HG03064 (cell line): Measurements from ENCODE around the gene EEPD1.
"Not testable (repeated sequence)": the region's sequence is repeated elsewhere in the genome, so short reads cannot be mapped to it uniquely, and the experiment has no call there.

Experiments
- ATAC-seq: cut with Tn5 transposase; IDR thresholded peaks from one replicate; pipeline ENCODE4 v1.9.1; 2021; ENCODE audit warnings: low read depth; ENCODE audit not compliant: unreplicated experiment

Gene EEPD1

DNA sequence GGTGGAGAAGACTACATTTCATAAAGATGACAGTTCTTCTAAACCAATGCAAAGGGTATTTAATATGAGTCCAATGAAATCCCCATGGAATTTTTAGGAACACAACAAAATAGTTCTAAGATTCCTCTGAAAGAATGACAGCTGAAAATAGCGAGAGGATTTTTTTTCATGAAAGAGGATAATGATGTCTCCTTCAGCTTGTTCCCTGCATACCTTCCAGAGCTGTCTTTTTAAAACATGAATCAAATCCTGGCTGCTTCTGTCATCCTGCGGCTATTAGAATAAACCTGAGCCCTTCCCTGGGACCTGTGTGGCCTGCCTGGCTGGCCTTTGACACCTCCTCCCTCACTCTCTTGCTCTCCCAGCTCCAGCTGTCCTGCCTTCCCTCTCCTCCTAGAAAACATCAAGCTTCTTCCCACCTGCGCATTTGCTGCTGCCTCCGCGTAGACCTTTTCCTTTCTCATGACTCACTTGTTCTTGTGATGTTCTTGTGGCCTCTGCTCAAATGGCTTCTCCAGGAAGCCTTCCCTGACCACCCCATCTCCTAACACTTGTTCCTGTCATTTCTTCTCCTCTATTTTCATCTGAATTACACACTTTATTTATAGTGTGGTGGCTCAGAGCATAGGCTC lies 57.4 kb downstream of the EEPD1 start:
- ATAC-seq, result no peak

- ATAC-seq, result no peak
Observed at GRCh38 chr7:36214608-36215456, 61.8 kb downstream of the EEPD1 start.

DNA sequence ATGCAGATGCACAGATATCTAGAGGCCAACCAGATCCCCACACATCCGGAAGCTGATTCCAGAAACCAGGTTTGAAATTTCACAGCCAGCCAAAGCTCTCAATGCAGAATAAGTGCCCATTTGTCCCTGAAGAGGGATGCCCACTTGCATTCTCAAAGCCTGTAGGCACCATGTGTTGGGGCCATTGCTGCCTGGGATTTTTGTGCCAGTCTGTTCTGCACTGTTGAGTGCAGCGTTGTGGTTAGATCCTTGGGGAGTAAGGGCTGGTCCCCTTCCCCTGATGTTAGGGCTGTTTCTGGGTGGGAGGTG lies 62.4 kb downstream of the EEPD1 start:
- ATAC-seq, result no peak

DNA sequence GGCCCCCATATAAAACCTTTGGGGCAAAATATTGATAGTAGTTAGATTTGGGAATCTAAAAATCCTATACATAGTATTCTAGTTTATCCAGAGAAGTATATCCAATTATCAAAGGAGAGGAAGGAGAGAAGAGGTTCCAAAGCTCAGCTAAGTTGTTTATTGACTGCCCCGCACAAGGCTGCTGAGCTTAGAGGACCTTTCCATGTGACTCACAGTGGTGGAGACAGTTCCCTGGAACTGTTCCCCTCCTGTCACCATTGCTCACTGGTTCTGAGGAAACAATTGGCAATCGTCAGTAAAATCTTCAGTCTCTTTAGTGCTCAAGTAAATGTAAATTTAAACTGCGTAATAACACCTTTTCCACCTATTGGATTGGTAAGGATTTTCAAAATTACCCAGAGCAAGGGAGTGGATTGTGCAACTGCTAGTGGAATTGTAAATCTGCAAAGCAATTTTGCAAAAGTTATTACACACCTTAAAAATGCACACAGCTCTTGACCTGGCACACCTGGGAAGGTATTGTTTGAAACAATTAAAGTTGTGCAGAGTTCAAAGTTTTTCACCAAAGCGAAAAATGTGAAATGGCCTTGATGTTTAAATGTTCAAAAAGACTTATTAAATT lies 63.1 kb downstream of the EEPD1 start:
- no peak for ATAC-seq

- ATAC-seq, result no peak
Observed at GRCh38 chr7:36217211-36217960, 64.3 kb downstream of the EEPD1 start.

- no peak for ATAC-seq
Observed at GRCh38 chr7:36217961-36218284, 64.9 kb downstream of the EEPD1 start.

- ATAC-seq, result no peak
Observed at GRCh38 chr7:36219429-36219828, 66.4 kb downstream of the EEPD1 start.

DNA sequence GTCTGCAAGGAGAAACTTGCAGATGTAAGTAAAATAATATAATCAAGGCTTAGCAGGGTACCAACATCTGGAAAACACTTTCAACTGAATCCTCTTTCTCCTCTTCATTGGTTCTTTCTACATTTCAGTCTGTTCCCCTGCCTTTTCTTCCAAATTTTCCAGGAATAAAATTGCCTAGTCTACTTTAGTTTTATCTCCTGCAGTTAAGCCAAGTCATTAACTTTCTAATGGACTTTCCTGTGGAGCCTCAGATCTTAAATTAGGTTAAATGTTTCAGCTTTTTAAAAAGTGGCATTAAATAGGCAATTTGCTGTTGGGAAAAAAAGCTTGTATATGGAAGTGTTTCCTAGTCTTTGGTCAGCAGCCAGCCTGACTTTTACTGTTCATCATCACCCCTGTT lies 70.8 kb downstream of the EEPD1 start:
- ATAC-seq, result no peak

GRCh38 chr7:36224934-36225858 lies 72.1 kb downstream of the EEPD1 start:
- no peak for ATAC-seq

GRCh38 chr7:36226151-36226550 lies 73.1 kb downstream of the EEPD1 start:
- no peak for ATAC-seq

GRCh38 chr7:36227223-36227622 lies 74.2 kb downstream of the EEPD1 start:
- ATAC-seq, result no peak

GRCh38 chr7:36228039-36228438 lies 75.0 kb downstream of the EEPD1 start:
- no peak for ATAC-seq

- no peak for ATAC-seq
Observed at GRCh38 chr7:36231406-36231805, 78.4 kb downstream of the EEPD1 start.

DNA sequence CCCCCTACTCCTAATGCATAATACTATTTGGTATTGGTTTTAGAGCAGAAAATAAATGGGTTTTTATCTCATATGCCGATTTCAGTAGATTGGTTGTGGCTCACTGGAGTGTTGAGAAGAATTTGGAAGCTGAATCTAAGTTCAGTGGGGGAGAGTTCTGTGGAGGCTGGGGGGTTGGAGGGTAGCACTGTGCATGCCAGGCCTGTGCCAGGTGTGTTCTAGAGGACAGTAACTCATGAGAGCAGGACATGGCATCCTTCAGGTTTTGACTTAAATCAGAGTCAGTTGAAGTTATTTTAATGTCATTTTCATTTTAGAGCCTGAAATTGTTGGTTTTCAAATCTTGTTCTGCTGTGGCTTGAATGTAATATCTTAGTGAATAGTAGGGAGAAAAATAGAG lies 79.5 kb downstream of the EEPD1 start:
- ATAC-seq, result no peak

- ATAC-seq, result no peak
Observed at GRCh38 chr7:36232971-36233550, 80.0 kb downstream of the EEPD1 start.

DNA sequence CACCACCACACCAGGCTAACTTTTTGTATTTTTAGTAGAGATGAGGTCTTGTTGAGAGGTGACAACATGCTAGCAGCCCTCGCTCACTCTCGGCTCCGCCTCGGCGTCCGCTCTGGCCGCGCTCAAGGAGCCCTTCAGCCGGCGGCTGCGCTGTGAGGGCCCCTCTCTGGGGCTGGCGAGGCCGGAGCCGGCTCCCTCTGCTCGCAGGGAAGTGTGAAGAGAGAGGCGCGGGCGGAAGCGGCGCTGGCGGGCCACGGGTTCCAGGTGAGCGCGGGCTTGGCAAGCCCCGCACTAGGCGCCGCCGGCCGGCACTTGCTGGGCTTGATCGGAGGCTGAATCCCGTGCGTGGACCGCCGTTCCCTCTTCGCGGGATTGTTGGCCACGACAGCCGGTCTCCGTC lies 83.0 kb downstream of the EEPD1 start:
- no peak for ATAC-seq

- ATAC-seq, result no peak
Observed at GRCh38 chr7:36238138-36238537, 85.1 kb downstream of the EEPD1 start.

DNA sequence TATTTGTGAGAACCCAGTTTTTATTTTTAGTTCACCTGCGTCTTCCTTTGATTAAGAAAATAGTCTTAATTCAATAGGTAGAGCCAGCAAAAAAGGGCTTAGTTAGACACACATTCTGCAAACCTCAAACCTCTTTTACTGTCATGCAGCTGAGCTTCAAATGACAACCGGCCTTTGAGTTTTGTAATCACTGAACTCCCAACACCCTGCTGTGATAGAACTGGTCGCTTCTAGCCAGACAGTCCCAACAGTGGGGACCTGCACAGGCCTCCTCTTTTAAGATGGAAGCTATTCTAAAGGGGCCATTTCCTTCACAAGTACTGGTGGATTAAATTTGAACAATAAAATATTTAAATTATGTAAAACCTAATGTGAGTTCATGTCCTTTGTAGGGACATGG lies 90.3 kb downstream of the EEPD1 start:
- not testable (repeated sequence) for ATAC-seq

DNA sequence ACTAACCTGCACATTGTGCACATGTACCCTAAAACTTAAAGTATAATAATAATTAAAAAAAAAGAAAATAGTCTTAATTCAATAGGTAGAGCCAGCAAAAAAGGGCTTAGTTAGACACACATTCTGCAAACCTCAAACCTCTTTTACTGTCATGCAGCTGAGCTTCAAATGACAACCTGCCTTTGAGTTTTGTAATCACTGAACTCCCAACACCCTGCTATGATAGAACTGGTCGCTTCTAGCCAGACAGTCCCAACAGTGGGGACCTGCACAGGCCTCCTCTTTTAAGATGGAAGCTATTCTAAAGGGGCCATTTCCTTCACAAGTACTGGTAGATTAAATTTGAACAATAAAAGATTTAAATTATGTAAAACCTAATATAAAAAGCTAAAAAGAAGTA lies 90.9 kb downstream of the EEPD1 start:
- ATAC-seq, result not testable (repeated sequence)

DNA sequence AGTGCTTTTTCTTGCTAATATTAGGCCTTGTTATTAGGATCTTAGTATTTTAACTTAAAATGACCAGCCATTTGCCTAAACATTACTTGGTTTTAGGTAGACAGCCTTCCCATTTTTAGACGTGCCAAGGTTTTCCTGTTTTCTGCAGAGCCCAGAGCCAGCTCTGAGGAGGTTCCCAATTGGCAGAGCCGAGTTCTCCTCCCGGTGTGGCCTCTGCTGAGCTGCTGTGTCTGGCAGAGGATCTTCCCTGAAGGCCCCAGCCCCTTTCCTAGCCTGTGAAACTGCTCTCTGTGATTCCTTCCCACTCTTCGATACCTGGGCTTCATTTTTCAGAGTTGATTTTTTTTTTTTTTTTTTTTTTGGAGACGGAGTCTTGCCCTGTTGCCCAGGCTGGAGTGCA lies 91.4 kb downstream of the EEPD1 start:
- no peak for ATAC-seq
